GM19035 (cell line): ENCODE data around the gene PDCD2L.
A peak's percentile ranks its signal among the peaks of the same experiment; 100 is the strongest.
"Not testable (repeated sequence)": the region's sequence is repeated elsewhere in the genome, so short reads cannot be mapped to it uniquely, and the experiment has no call there.

ENCODE experiments used
- ATAC-seq: cut with Tn5 transposase; IDR thresholded peaks from one replicate; pipeline ENCODE4 v1.9.1; 2021; ENCODE audit not compliant: unreplicated experiment

Gene PDCD2L

DNA sequence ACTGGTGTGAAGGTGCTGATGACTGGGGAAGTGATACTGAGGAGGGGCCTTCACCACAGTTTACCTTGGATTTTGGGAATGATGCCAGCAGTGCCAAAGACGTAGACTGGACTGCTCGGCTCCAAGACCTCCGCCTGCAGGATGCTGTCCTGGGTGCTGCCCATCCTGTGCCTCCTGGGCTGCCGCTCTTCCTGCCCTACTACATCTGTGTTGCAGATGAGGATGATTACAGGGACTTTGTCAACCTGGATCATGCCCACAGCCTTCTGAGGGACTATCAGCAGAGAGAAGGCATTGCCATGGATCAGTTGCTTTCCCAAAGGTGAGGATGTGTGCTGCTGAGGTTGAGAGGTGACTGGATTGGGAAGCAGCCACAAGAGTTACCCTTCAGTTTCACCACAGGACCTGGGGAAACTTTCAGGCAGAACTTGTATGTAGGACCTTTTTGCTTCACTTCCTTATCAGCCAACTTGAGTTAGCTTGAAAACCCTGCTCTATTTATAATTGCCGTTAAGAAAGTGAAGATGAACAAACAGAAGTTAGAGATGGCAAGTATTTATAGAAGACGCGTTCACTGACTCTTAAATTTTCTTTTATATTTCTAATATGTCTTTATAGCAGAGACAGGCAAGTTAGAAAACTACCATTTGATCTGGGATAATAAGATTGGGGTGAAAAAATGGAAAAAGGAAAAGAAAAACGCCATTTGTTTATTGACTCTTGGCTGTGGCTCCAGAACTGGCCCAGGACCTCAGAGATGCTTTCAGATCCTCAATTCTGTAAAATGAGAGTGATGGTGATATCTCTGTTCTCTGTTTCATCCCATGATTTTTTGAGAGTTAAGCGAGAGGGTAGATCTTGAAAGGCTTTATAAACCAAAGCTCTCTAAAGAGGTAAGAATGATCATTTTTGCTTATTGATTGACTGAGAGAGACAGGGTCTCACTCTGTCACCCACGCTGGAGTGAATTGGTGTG is 5.3 kb downstream of the PDCD2L start:
- no peak for ATAC-seq

DNA sequence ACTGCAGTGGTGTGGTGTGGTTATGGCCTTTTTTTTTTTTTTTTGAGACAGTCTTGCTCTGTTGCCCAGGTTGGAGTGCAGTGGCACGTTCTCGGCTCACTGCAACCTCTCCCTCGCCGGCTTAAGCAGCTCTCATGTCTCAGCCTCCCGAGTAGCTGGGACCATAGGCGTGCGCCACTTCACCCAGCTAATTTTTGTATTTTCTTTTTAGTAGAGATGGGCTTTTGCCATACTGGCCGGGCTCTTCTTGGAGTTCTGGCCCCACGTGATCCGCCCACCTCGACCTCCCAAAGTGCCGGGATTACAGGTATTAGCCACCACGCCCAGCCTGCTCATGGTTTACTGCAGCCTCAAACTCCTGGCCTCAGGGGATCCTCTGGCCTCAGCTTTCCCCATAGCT is 7.0 kb downstream of the PDCD2L start:
- ATAC-seq, result no peak

DNA sequence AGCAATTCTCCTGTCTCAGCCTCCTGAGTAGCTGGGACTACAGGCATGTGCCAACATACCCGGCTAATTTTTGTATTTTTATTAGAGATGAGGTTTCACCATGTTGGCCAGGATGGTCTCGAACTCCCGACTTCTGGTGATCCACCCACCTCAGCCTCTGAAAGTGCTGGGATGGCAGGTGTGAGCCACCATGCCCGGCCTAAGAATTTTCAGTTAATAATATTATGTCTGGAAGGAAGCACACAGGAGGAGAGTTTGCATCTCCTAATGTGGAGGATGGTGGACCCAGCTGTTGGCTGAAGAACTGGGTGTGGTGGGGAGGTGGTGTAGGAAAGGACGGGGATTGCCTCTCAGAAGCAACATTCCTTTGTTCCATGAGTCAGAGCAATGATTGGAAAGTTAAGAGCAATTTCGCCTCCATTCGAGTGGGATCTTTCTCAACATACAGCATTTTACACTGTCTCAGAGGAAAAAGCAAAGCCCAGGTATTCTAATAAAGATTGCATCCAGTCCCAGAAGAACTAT is 11.9 kb downstream of the PDCD2L start:
- no peak for ATAC-seq

DNA sequence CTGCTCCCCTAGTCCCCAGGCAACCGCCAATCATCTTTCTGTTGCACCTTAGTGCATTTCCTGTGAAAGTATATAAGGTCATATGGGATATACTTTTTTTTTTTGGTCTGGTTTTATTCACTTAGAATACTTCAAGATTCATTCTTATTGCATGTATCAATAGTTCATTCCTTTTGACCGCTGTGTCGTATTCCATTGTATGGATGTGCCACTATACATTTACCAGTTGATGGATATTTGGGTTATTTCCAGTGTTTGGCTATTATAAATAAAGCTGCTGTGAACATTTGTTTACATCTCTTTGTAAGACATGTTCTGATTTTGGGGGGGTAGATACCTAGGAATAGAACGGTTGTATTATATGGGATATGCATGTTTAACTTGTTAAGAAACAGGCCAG is 14.1 kb downstream of the PDCD2L start:
- no peak for ATAC-seq

DNA sequence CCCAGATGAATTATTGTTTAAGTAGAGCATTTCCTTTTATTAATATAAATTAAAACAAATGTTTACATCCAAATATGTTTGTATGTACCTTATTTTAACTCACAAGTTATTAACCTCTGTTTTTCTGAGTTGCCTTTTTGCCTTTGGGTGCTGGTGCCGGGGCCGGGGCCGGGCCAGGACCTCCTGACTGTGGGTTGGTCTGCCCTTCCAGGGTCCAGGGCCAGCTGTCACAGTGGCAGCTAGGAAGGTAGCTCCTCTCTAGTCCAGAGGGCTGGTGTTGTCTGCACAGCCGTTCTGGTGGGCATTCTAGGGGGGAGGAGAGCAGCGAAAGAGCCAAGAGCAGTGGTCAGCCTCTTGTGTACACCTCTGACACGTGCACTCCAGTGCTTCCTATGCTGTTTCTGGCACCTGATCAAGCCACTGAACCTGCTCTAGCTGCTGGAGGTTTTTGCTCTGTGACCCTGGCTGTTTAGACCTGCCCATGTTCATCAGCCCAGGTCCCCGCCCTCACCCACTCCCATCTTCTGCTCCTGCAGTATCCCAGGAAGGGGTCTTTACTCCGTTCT is 22.0 kb downstream of the PDCD2L start:
- no peak for ATAC-seq

DNA sequence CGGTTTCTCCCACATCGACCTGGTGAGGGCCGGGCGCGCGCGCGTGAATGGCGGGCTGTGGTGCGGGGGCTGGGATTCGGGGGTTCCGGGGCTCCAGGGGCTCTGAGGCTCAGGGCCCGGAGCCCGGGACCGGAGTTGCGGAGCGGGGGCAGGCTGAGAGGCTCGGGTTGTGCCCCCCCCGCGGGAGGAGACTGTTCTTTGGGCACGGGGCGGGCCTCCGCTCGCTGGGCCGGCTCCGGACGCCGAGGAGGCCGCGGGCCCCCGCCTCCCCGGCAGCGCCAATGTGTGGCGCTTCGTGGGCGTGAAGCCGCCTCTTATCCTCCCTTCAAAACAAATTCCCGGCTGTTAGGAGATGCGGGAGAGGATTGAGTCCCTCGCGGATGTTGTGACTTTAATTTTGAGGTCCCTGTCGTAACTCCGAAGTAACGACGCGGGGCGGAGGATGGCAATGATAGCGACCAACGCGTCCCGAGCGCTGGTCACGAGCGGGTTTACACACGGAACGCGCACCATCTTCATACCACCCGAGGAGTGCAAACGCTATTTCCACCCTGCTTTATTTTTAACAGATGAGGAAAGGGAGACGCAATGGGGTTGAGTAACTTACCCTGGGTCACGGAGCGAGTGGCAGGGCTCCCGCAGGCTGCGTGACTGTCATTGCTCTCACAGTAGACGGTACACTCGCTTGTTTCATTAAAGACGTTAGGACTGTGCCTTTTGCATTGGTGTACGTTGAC is 24.5 kb downstream of the PDCD2L start:
- peak; percentile 53 for ATAC-seq

DNA sequence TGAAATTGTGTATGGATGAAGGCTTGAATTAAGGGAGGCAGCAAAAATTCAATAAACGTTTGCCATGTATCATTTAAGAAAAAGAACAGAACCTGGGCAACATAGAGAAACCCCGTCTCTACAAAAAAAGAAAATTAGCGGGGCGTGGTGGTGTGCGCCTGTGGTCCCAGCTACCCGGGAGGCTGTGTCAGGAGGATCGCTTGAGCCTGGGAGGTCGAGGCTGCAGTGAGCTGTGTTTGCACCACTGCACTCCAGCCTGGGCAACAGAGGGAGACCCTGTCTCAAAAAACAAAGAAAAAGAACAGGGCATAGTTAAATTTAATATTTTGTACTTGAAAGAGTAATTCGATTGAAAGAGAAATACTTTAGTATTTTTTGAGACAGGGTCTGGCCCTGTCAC is 25.4 kb downstream of the PDCD2L start:
- no peak for ATAC-seq

DNA sequence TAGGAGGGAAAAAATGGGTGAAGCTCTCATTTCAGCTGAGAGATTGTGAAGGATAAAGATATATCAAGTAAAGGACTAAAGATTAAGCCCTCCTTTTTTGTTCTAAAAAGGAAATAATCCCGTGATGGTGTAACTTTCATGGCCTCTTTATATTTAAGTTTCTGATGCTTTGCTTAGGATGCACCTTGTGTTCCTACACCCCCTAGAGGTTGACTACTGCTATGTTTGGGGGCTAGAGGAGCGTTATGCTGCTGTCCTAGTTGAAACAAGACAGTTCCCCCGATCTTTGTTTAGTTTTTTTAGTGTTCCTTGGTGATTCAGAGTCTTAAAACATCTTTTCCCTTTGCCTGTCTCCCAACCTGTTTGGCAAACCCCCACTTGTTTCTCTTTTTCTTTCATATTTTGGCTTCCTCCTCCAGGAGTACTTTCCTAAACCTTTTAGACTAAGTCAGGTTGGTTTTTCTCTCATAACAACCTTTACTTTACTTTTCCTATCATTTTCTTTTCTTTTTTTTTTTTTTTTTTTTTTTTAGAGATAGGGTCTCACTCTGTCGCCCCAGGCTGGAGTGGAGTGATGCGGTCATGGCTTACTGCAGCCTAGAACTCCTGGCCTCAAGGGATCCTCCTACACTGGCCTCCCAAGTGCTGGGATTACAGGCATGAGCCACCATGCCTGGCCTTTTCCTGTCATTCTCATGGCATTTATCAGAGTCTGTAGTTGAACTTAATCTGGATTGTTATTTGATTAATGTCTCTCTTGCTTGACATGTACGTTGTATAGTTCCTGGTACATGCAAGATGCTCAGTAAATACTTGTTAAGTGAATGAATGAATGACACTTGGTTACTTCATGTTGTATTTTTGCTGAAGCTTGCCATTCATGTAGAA is 26.8 kb downstream of the PDCD2L start:
- no peak for ATAC-seq

GRCh38 chr19:34431681-34432402 is 27.6 kb downstream of the PDCD2L start:
- no peak for ATAC-seq

DNA sequence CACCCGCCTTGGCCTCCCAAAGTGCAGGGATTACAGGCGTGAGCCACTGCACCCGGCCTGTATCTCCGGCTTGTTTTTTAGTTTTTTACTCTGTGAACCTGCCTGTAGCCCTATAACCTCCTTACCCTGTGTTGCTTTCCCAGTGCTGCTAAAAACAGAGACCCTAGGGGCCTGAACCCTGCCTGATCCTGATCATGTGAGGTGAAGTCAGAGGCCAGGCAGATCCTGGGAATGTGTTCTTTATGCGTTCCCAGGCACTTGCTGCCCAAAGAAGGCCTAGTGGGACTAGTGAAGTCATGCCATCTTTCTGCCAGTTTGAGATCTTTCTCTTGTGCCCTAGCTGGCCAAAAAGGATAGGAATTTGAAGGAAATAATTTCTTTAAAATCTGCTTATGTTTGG is 28.6 kb downstream of the PDCD2L start:
- no peak for ATAC-seq

- no peak for ATAC-seq
These were observed 32.5 kb downstream of the PDCD2L start for GRCh38 chr19:34436716-34437115.

DNA sequence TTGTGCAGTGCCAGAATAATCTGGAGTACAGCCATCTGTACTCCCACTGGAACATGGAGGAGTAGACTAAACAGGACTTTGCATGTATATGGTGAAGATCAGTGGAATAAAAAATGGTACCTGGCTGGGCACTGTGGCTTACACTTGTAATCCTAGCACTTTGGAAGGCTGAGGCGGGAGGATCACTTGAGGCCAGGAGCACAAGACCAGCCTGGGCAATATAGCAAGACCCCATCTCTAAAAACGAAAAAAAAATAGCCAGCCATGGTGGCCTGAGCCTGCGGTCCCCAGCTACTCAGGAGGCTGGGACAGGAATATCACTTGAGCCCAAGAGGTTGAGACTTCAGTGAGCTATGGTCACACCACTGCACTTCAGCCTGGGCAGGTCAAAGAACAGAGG is 44.0 kb downstream of the PDCD2L start:
- ATAC-seq, result no peak

GRCh38 chr19:34452723-34453122 is 48.5 kb downstream of the PDCD2L start:
- ATAC-seq, result no peak

GRCh38 chr19:34454091-34454490 is 49.9 kb downstream of the PDCD2L start:
- ATAC-seq, result no peak

DNA sequence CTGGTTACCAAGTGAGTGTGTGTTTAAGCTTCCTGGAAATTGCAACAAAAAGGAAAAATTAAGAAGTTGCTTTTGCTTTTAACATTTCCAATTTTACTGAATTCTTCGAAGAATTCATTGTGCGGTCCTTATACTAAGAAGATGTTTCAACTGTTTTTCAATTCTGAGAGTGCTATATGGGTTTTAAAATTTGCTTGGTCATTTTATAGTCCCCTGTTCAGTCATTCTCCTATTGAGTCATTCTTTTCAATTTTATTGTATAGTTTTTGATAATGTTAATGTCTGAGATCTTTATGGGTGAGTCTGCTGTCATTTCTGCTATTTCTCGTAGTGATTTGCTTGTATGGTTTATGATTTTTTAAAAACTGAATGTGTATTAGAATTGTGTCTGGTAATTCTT is 50.5 kb downstream of the PDCD2L start:
- no peak for ATAC-seq

- ATAC-seq, result not testable (repeated sequence)
These were observed 51.7 kb downstream of the PDCD2L start for GRCh38 chr19:34455783-34456480.

DNA sequence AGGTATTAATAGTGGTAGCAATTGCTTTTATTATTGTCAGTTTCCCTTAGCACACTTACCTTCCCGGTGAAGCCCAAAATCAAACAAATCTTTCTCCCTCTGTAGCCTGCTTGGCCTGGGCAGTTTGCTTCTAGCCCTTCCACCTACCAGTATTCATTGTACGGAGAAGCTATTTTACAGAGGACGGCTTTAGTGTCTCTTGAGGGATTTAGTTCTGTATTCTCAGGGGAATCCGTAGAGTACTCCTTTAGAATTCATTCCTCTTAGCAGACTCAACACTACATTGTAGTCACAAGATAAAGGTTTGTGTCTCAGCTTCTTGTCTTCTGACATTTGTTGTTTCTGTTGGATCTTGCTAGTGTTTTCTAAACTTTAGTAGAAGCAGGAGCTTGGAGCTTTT is 53.2 kb downstream of the PDCD2L start:
- ATAC-seq, result no peak

DNA sequence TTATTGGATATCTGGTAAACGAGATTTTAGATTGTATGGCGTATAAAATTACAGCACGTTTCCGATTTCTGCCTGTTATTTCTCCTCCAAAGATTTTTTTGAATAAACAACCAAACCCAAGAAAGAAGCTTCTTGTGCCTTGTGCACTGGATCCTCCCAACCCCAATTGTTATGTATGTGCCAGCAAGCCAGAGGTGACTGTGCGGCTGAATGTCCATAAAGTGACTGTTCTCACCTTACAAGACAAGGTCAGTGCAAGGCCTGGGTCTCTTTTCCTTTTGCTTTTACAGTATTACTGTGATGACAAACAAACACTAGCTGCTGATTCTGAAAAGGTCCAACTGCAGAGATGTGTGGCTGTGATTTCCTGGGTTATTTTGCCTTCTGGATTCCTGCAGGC is 54.5 kb downstream of the PDCD2L start:
- ATAC-seq, result no peak

DNA sequence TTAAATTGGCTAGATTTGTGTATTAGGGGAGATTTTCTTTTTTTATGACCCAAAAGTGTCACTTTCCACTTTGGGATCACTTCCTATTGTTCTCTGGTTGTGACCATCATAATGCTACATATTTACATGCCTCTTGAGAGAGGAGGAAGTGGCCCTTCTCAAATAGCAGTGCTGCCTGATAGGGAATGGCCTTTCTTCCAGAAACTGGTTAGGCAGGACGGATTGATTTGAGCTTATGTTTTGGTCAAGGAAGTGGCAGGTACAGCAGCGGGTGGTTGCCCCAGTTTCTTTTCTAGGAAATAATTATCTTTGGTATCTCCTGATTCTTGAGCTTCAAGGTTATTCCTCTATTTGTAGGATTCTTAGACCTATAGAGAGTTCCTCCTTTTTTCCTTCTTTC is 55.4 kb downstream of the PDCD2L start:
- ATAC-seq, result no peak
